22Rv1 (cell line): ENCODE results near the gene CLECL1.

Experiments used
- ZFX ChIP-seq: fragments of 450-650 bp; IDR thresholded peaks from 2 replicates; pipeline ENCODE4 v1.6.1; 2017; ENCODE audit warnings: antibody characterized with exemption, borderline replicate concordance
- TF ChIP-seq, protein P1 (sequence below): fragments of 450-650 bp; IDR thresholded peaks from 2 replicates; pipeline ENCODE4 v1.5.1; 2017; ENCODE audit warnings: mild to moderate bottlenecking

DNA sequence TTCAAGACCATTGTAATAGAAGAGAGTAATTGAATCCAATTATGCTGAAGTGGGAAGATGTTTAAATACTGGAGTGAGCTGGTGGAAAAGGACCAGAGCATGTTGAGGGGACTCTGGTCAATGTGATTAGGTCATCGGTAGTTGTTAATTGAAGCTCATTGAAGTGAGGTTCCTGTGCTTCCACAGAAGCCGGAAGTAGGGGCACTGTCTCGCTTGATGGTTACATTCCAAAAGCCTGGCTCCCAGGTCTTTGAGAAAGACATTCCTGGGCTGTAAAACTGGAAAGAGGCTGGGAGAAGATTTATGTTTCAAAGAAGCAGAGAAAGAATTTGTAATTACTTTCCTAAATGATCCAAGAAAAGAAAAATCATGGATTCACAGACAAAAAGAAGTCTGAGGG, 12.3 kb upstream of the CLECL1 start:
- TF ChIP-seq, protein P1, sequence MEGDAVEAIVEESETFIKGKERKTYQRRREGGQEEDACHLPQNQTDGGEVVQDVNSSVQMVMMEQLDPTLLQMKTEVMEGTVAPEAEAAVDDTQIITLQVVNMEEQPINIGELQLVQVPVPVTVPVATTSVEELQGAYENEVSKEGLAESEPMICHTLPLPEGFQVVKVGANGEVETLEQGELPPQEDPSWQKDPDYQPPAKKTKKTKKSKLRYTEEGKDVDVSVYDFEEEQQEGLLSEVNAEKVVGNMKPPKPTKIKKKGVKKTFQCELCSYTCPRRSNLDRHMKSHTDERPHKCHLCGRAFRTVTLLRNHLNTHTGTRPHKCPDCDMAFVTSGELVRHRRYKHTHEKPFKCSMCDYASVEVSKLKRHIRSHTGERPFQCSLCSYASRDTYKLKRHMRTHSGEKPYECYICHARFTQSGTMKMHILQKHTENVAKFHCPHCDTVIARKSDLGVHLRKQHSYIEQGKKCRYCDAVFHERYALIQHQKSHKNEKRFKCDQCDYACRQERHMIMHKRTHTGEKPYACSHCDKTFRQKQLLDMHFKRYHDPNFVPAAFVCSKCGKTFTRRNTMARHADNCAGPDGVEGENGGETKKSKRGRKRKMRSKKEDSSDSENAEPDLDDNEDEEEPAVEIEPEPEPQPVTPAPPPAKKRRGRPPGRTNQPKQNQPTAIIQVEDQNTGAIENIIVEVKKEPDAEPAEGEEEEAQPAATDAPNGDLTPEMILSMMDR: no peak
- TF ChIP-seq ZFX: no peak
